K562 (cell line): ENCODE data around the gene SHH. TPM values are rescaled to one million over a fixed set of nuclear protein-coding genes. Genes with fewer than 3 reads are reported as not detected.

Source experiments
- ATAC-seq: fragments of 200-7000 bp; cut with Tn5 transposase; 3 replicates; pipeline ENCODE4 v1.9.1; 2020; ENCODE audit warnings: moderate library complexity
- BruUV-seq: library from RNA; stranded (reverse); fragments of 400-500 nt; replicated peaks from 2 replicates; lab custom pipeline; 2021; lab: Mats Ljungman, UMichigan
- CTCF ChIA-PET: fragments of 300-600 bp; formaldehyde crosslinking; extraction: SDS; loops from one replicate; lab custom pipeline; 2021; ENCODE audit warnings: low intra/inter-chr PET ratio; lab: Yijun Ruan, JAX
- POLR2A ChIA-PET: fragments of 300-600, 350-650 bp; sonication (Branson Sonifier 250); formaldehyde crosslinking; extraction: SDS; loops from one replicate; lab custom pipeline; 2021; ENCODE audit warnings: antibody characterized with exemption, inconsistent platforms; lab: Yijun Ruan, JAX
- DNase-seq, 4 experiments: peaks; one replicate each; pipeline versions ENCODE4 v3.0.0 to v3.0.0-alpha.2; 2011 to 2018; ENCODE audit warnings: low spot score in 3 of 4, mixed read lengths in 3 of 4; ENCODE audit errors: extremely low read depth in 1 of 4
- FAIRE-seq: peaks from 2 replicates; lab custom pipeline; 2011; peaks lifted over from hg19 to GRCh38; lab: Jason Lieb, UNC
- H2AFZ ChIP-seq: 2 replicates; pipeline ENCODE4 v1.6.0; 2011; ENCODE audit warnings: low read depth, low read length, control low read depth, inconsistent platforms
- H3K27ac ChIP-seq: fragments of 200-600 bp; 3 replicates; pipeline ENCODE4 v1.8.0; 2011; ENCODE audit warnings: low read depth, mild to moderate bottlenecking, control low read depth, inconsistent platforms, low read length, moderate library complexity, mixed read lengths; ENCODE audit errors: extremely low read depth
- H3K27me3 ChIP-seq, 2 experiments: fragments of 300-600 bp in 1 of 2; 2 replicates in 1 of 2; 3 replicates in 1 of 2; pipeline versions ENCODE4 v1.6.0 to v1.8.0; 2011; ENCODE audit warnings: inconsistent platforms in 2 of 2, low read length in 2 of 2, mild to moderate bottlenecking in 1 of 2, mixed read lengths in 1 of 2, moderate library complexity in 1 of 2; ENCODE audit not compliant: control insufficient read depth in 2 of 2, insufficient read depth in 2 of 2
- H3K36me3 ChIP-seq: fragments of 300-600 bp; 3 replicates; pipeline ENCODE4 v1.8.0; 2011; ENCODE audit warnings: mild to moderate bottlenecking, low read length, inconsistent platforms; ENCODE audit not compliant: control insufficient read depth, insufficient read depth
- H3K4me1 ChIP-seq, 2 experiments: fragments of 200-600 bp in 1 of 2; replicated peaks in 1 of 2; 2 replicates in 1 of 2; 3 replicates in 1 of 2; pipeline versions ENCODE4 v1.5.1 to v1.8.0; 2011; ENCODE audit warnings: inconsistent platforms in 2 of 2, low read length in 2 of 2, mild to moderate bottlenecking in 1 of 2, mixed read lengths in 1 of 2, moderate library complexity in 1 of 2; ENCODE audit not compliant: control insufficient read depth in 2 of 2, insufficient read depth in 2 of 2
- H3K4me2 ChIP-seq: 2 replicates; pipeline ENCODE4 v1.6.1; 2011; ENCODE audit warnings: low read length, control low read depth, inconsistent platforms, mixed read lengths; ENCODE audit not compliant: insufficient read depth
- H3K4me3 ChIP-seq: fragments of 200-600 bp; sonication (generic), shearing (Covaris generic); 2 replicates; pipeline ENCODE4 v1.5.1; 2016; ENCODE audit warnings: control low read depth, inconsistent platforms
- H3K79me2 ChIP-seq: fragments of 200-600 bp; 3 replicates; pipeline ENCODE4 v1.8.0; 2011; ENCODE audit warnings: low read length, inconsistent platforms; ENCODE audit not compliant: control insufficient read depth, insufficient read depth
- H3K9ac ChIP-seq, 2 experiments: 2 replicates each; pipeline versions ENCODE4 v1.6.0 to v1.6.1; 2011; ENCODE audit warnings: low read depth in 2 of 2, low read length in 2 of 2, control low read depth in 1 of 2, inconsistent platforms in 1 of 2, mild to moderate bottlenecking in 1 of 2, mixed read lengths in 1 of 2; ENCODE audit not compliant: insufficient read depth in 1 of 2
- H3K9me1 ChIP-seq: one replicate; pipeline ENCODE4 v1.6.0; 2011; ENCODE audit warnings: inconsistent platforms, mild to moderate bottlenecking, low read length, moderate library complexity; ENCODE audit not compliant: control insufficient read depth, insufficient read depth
- H3K9me3 ChIP-seq: replicated peaks from 2 replicates; pipeline ENCODE4 v1.5.1; 2011; ENCODE audit warnings: low read depth, low read length, inconsistent platforms; ENCODE audit not compliant: control insufficient read depth, insufficient read depth
- H4K20me1 ChIP-seq: replicated peaks from 2 replicates; pipeline ENCODE4 v1.6.1; 2011; ENCODE audit warnings: low read length, inconsistent platforms, mixed read lengths; ENCODE audit not compliant: control insufficient read depth, insufficient read depth
- ARID3A ChIP-seq: IDR thresholded peaks from 2 replicates; pipeline ENCODE4 v1.6.1; 2012; ENCODE audit warnings: low read depth, low read length, improper control_type of control experiment, borderline replicate concordance
- CCNT2 ChIP-seq: IDR thresholded peaks from 2 replicates; pipeline ENCODE4 v1.6.1; 2011; ENCODE audit warnings: borderline replicate concordance, low read depth, mild to moderate bottlenecking, moderate library complexity, mixed read lengths, low read length; ENCODE audit not compliant: insufficient read length; ENCODE audit errors: extremely low read depth
- EP300 ChIP-seq: IDR thresholded peaks from 2 replicates; pipeline ENCODE4 v1.6.1; 2012; ENCODE audit warnings: low read length, improper control_type of control experiment
- FOXP4 ChIP-seq: sonication (generic); formaldehyde crosslinking; IDR thresholded peaks from 2 replicates; pipeline ENCODE4 v1.8.0; 2022; ENCODE audit warnings: mild to moderate bottlenecking, missing genetic modification reagents, borderline replicate concordance
- MCM7 ChIP-seq, 2 experiments: fragments of 450-650 bp; IDR thresholded peaks; 2 replicates each; pipeline ENCODE4 v1.6.1; 2016 to 2018
- TAL1 ChIP-seq: fragments of 450-650 bp; IDR thresholded peaks from 2 replicates; pipeline ENCODE4 v1.6.1; 2016; ENCODE audit warnings: mild to moderate bottlenecking
- ZBTB49 ChIP-seq: sonication (generic); formaldehyde crosslinking; IDR thresholded peaks from 2 replicates; pipeline ENCODE4 v1.8.0; 2022; ENCODE audit warnings: missing genetic modification reagents, mild to moderate bottlenecking, borderline replicate concordance
- ZSCAN32 ChIP-seq: fragments of 450-650 bp; formaldehyde crosslinking; IDR thresholded peaks from 2 replicates; pipeline ENCODE4 v1.4.0; 2020; ENCODE audit warnings: mild to moderate bottlenecking, moderate library complexity
- WGBS: fragments of 100-300 bp; shearing (Covaris generic); methylation state at CpG from one replicate; pipeline ENCODE4 v1.1.6; 2016; ENCODE audit warnings: low coverage, mixed read lengths; ENCODE audit not compliant: insufficient coverage; ENCODE audit errors: missing lambda C conversion rate; 5-methylcytosine and 5-hydroxymethylcytosine counted together
- in situ Hi-C: fragments of 300-500 bp; cut with MboI; formaldehyde crosslinking; loops from 4 replicates; pipeline ENCODE4 v1.15.0; 2018; ENCODE audit warnings: inconsistent platforms, mixed read lengths
- intact Hi-C: fragments of 100-400 bp; cut with micrococcal nuclease; formaldehyde crosslinking; loops from 2 replicates; pipeline ENCODE4 v1.14.2; 2022
- polyA plus RNA-seq, 8 experiments: library from polyadenylated mRNA; depleted of rRNA in 4 of 8; stranded (reverse) in 5 of 8; unstranded in 3 of 8; fragments of >200 nt; fragmentation: Nextera tagmentation in 2 of 8; fragmentation: Illumina TruSeq in 1 of 8; extraction: Ambion mirVana in 2 of 8; extraction: Trizol in 1 of 8; gene quantifications; 2 replicates each; pipeline versions ENCODE4 v1.2.1 to v1.2.3, GENCODE V29; 2011 to 2014; ENCODE audit warnings: inconsistent platforms in 1 of 8, missing spikeins in 1 of 8
- total RNA-seq, 7 experiments: library from RNA; depleted of rRNA in 6 of 7; stranded (reverse); fragments of >200 nt in 6 of 7; fragmentation: Illumina TruSeq in 2 of 7; extraction: Trizol in 2 of 7; gene quantifications; 2 replicates each; pipeline versions ENCODE4 v1.2.1 to v1.2.3, GENCODE V29; 2011 to 2021; ENCODE audit warnings: low replicate concordance in 1 of 7
- TF ChIP-seq, protein P1 (sequence below): fragments of 250-450 bp; sonication (Bioruptor Pico); IDR thresholded peaks from 2 replicates; pipeline ENCODE4 v1.8.0; 2022; ENCODE audit warnings: inconsistent platforms, mild to moderate bottlenecking, moderate library complexity, borderline replicate concordance
- TF ChIP-seq, protein P2 (sequence below): fragments of 450-650 bp; conservative IDR thresholded peaks from 2 replicates; pipeline ENCODE4 v1.6.1; 2016; ENCODE audit warnings: missing genetic modification characterization, low read depth, mild to moderate bottlenecking, missing compliant biosample characterization, moderate library complexity

The SHH gene
- total and polyA plus RNA-seq, 9 of the 15 experiments (the other 6 are each of a cell fraction or from before 2014, with no cell fraction given): 0.09 TPM; not detected in 8

GRCh38 chr7:155850766-155851678, 38.8 kb upstream of the SHH start:
- Histone ChIP-seq H3K36me3 (no peaks in the 10 kb centered on the region), H3K9me3 (no peaks in the 10 kb centered on the region), H3K27ac (no peak overlapping the region), H3K9ac (no peak overlapping the region), H2AFZ (no peak overlapping the region), H3K4me2 (no peak overlapping the region), H3K27me3 (peaks cover 34 to 64% of the 10 kb centered on the region in 2 experiments), H3K9me1 (no peaks in the 10 kb centered on the region), H4K20me1 (0 out of 2 replicates have a peak, but pooled peaks cover 9% of the 10 kb centered on the region), H3K79me2 (no peaks in the 10 kb centered on the region), H3K4me3 (no peak overlapping the region), H3K4me1 (no peaks in the 10 kb centered on the region)
- intact Hi-C loops: no loop called here
- whole genome bisulfite sequencing: under 1% methylated on average over 22 of the region's 22 CpGs
- no TSS peak for BruUV-seq
- DNase-seq: no peak
- ChIA-PET POLR2A (interaction anchor here (0.6 to 0.9 kb wide), 2 partner anchors 30 to 37 kb away, joined by 3 read pairs; no protein-coding TSS in a partner anchor), CTCF (no interaction called here)
- FAIRE-seq: no peak
- ATAC-seq: no peak
- in situ Hi-C loops: no loop called here
- TF ChIP-seq EP300 (no peak), CCNT2 (no peak), ZSCAN32 (no peak), TAL1 (no peak), FOXP4 (no peak), ZBTB49 (CRISPR knock-in tag) (no peak), ARID3A (no peak), MCM7 (IDR thresholded peaks at IDR 0.05) (no peak)
- TF ChIP-seq, protein P1, sequence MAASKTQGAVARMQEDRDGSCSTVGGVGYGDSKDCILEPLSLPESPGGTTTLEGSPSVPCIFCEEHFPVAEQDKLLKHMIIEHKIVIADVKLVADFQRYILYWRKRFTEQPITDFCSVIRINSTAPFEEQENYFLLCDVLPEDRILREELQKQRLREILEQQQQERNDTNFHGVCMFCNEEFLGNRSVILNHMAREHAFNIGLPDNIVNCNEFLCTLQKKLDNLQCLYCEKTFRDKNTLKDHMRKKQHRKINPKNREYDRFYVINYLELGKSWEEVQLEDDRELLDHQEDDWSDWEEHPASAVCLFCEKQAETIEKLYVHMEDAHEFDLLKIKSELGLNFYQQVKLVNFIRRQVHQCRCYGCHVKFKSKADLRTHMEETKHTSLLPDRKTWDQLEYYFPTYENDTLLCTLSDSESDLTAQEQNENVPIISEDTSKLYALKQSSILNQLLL (CRISPR knock-in tag): no peak
- TF ChIP-seq, protein P2, sequence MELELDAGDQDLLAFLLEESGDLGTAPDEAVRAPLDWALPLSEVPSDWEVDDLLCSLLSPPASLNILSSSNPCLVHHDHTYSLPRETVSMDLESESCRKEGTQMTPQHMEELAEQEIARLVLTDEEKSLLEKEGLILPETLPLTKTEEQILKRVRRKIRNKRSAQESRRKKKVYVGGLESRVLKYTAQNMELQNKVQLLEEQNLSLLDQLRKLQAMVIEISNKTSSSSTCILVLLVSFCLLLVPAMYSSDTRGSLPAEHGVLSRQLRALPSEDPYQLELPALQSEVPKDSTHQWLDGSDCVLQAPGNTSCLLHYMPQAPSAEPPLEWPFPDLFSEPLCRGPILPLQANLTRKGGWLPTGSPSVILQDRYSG (tag): no peak
